Memory B cell (primary cell): ENCODE measurements around the gene TEX11.

Source experiments
- ATAC-seq: fragments of 150-1000 bp; cut with Tn5 transposase; 2 replicates; pipeline ENCODE4 v1.10.0; 2021; ENCODE audit warnings: low read depth, mild to moderate bottlenecking, moderate library complexity
- DNase-seq, 2 donors: peaks; one replicate each; pipeline ENCODE4 v3.0.0; 2022; ENCODE audit warnings: low spot score in 2 of 2
- H3K27ac Mint-ChIP-seq: one replicate; pipeline ENCODE4 v1.8.0; 2022; ENCODE audit warnings: mild to moderate bottlenecking, moderate library complexity, mixed read lengths
- H3K27me3 Mint-ChIP-seq: one replicate; pipeline ENCODE4 v1.8.0; 2022; ENCODE audit warnings: mixed read lengths
- H3K36me3 Mint-ChIP-seq: one replicate; pipeline ENCODE4 v1.8.0; 2022; ENCODE audit warnings: mild to moderate bottlenecking, mixed read lengths
- H3K4me1 Mint-ChIP-seq: one replicate; pipeline ENCODE4 v1.8.0; 2022; ENCODE audit warnings: mixed read lengths
- H3K4me3 Mint-ChIP-seq: one replicate; pipeline ENCODE4 v1.8.0; 2022; ENCODE audit warnings: mild to moderate bottlenecking, moderate library complexity, mixed read lengths
- H3K9me3 Mint-ChIP-seq: one replicate; pipeline ENCODE4 v1.8.0; 2022; ENCODE audit warnings: mixed read lengths

The TEX11 gene

GRCh38 chrX:70482300-70482699, 426.2 kb downstream of the TEX11 start:
- Mint-ChIP-seq H3K27ac (no peak overlapping the region), H3K36me3 (peaks cover 5% of the 10 kb centered on the region), H3K9me3 (no peaks in the 10 kb centered on the region), H3K27me3 (no peaks in the 10 kb centered on the region), H3K4me3 (no peak overlapping the region), H3K4me1 (no peaks in the 10 kb centered on the region)
- no peak for ATAC-seq
- DNase-seq: no peak

- no peaks in the 10 kb centered on the region for H3K4me1 Mint-ChIP-seq
- H3K4me3 Mint-ChIP-seq: no peak overlapping the region
- H3K27ac Mint-ChIP-seq: no peak overlapping the region
- DNase-seq (no peak), ATAC-seq (no peak)
- H3K36me3 Mint-ChIP-seq: peaks cover 4% of the 10 kb centered on the region
- no peaks in the 10 kb centered on the region for H3K27me3 Mint-ChIP-seq
- no peaks in the 10 kb centered on the region for H3K9me3 Mint-ChIP-seq
Observed at GRCh38 chrX:70481471-70482270, 426.8 kb downstream of the TEX11 start.

GRCh38 chrX:70480660-70481018, 427.9 kb downstream of the TEX11 start:
- no peaks in the 10 kb centered on the region for H3K9me3 Mint-ChIP-seq
- H3K27ac Mint-ChIP-seq: no peak overlapping the region
- DNase-seq (no peak), ATAC-seq (no peak)
- no peaks in the 10 kb centered on the region for H3K27me3 Mint-ChIP-seq
- H3K4me1 Mint-ChIP-seq: no peaks in the 10 kb centered on the region
- no peak overlapping the region for H3K4me3 Mint-ChIP-seq
- H3K36me3 Mint-ChIP-seq: peaks cover 4% of the 10 kb centered on the region

GRCh38 chrX:70479922-70480659, 428.4 kb downstream of the TEX11 start:
- ATAC-seq (no peak), DNase-seq (no peak)
- Mint-ChIP-seq H3K36me3 (peaks cover 4% of the 10 kb centered on the region), H3K4me3 (no peak overlapping the region), H3K4me1 (no peaks in the 10 kb centered on the region), H3K27me3 (no peaks in the 10 kb centered on the region), H3K9me3 (no peaks in the 10 kb centered on the region), H3K27ac (no peak overlapping the region)

GRCh38 chrX:70479247-70479921, 429.1 kb downstream of the TEX11 start:
- Mint-ChIP-seq H3K4me3 (no peak overlapping the region), H3K4me1 (peaks cover under 1% of the 10 kb centered on the region), H3K27me3 (no peaks in the 10 kb centered on the region), H3K9me3 (no peaks in the 10 kb centered on the region), H3K36me3 (peaks cover 5% of the 10 kb centered on the region), H3K27ac (no peak overlapping the region)
- no peak for DNase-seq
- ATAC-seq: no peak
